ENCODE results near the gene TIPRL. TPM values are rescaled to one million over a fixed set of nuclear protein-coding genes. Genes with fewer than 3 reads are reported as not detected.

TIPRL gene
- polyA plus RNA-seq, 1 of the 3 experiments (the other 2 are of a cell fraction) = 16.4 TPM

GRCh38 chr1:168157638-168158037, 21.1 kb upstream of the TIPRL start (continued):
- TF ChIP-seq TAF1 (IDR thresholded peaks at IDR 0.05; ENCODE audit: borderline replicate concordance, low read depth, low read length) (no peak), FOSL2 (IDR thresholded peaks at IDR 0.05; ENCODE audit: borderline replicate concordance, low read depth) (no peak), NFIC (IDR thresholded peaks at IDR 0.05; ENCODE audit: borderline replicate concordance) (no peak)

- CTCF ChIA-PET = interaction anchor here (0.8 to 4.0 kb wide), 3 partner anchors 9 to 170 kb away, joined by 3 to 20 read pairs (median 4); no protein-coding TSS in a partner anchor
- Histone ChIP-seq H3K9me3 (no peaks in the 10 kb centered on the region), H3K79me2 (ENCODE audit: insufficient read depth) (no peaks in the 10 kb centered on the region), H3K27ac (ENCODE audit: low read depth in 2 of 2, low read length in 1 of 2) (no peak overlapping the region), H4K20me1 (ENCODE audit: insufficient read depth) (no peaks in the 10 kb centered on the region), H3K36me3 (replicated peaks in 1 of 2; ENCODE audit: control insufficient read depth in 1 of 2, insufficient read depth in 2 of 2, low read length in 1 of 2) (peaks cover 0 to 3% of the 10 kb centered on the region in 2 experiments), H3K4me3 (ENCODE audit: low read depth in 2 of 2, low read length in 1 of 2) (no peak overlapping the region), H3K27me3 (ENCODE audit: insufficient read depth) (no peaks in the 10 kb centered on the region), H3F3A (replicated peaks; ENCODE audit: insufficient read depth) (no peaks in the 10 kb centered on the region), H3K9me2 (no peaks in the 10 kb centered on the region), H3K4me2 (no peak overlapping the region), H3K4me1 (ENCODE audit: control insufficient read depth in 1 of 2, insufficient read depth in 2 of 2, low read depth in 1 of 2, low read length in 1 of 2) (peaks cover 0 to 5% of the 10 kb centered on the region in 2 experiments; a peak in 1 of 4 replicates), H3K9ac (no peak overlapping the region), H2AFZ (ENCODE audit: low read depth) (no peak overlapping the region)
- no peak for DNase-seq
- TF ChIP-seq JUND (IDR thresholded peaks at IDR 0.05) (no peak), NFIC (IDR thresholded peaks at IDR 0.05; ENCODE audit: borderline replicate concordance) (no peak), CHD2 (IDR thresholded peaks at IDR 0.05; ENCODE audit: low read length, partially characterized antibody) (no peak), FOXM1 (IDR thresholded peaks at IDR 0.05; ENCODE audit: low read depth) (no peak), MXI1 (IDR thresholded peaks at IDR 0.05; ENCODE audit: low read depth, low read length) (no peak), SMC3 (IDR thresholded peaks at IDR 0.05; ENCODE audit: low read depth, low read length) (no peak), IRF3 (IDR thresholded peaks at IDR 0.05; ENCODE audit: low read depth, low read length) (no peak), RAD21 (IDR thresholded peaks at IDR 0.05; ENCODE audit: low read length) (no peak), POLR2AphosphoS5 (IDR thresholded peaks at IDR 0.05; ENCODE audit: low read depth, low read length) (no peak), RFX5 (IDR thresholded peaks at IDR 0.05; ENCODE audit: low read length) (no peak), RXRA (IDR thresholded peaks at IDR 0.05; ENCODE audit: borderline replicate concordance, low read depth) (no peak), GATA2 (CRISPR knock-in tag; IDR thresholded peaks at IDR 0.05) (no peak)
- TF ChIP-seq, protein P1, sequence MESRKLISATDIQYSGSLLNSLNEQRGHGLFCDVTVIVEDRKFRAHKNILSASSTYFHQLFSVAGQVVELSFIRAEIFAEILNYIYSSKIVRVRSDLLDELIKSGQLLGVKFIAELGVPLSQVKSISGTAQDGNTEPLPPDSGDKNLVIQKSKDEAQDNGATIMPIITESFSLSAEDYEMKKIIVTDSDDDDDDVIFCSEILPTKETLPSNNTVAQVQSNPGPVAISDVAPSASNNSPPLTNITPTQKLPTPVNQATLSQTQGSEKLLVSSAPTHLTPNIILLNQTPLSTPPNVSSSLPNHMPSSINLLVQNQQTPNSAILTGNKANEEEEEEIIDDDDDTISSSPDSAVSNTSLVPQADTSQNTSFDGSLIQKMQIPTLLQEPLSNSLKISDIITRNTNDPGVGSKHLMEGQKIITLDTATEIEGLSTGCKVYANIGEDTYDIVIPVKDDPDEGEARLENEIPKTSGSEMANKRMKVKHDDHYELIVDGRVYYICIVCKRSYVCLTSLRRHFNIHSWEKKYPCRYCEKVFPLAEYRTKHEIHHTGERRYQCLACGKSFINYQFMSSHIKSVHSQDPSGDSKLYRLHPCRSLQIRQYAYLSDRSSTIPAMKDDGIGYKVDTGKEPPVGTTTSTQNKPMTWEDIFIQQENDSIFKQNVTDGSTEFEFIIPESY (IDR thresholded peaks at IDR 0.05; ENCODE audit: borderline replicate concordance, low read depth) = no peak
- TF ChIP-seq, protein P2, sequence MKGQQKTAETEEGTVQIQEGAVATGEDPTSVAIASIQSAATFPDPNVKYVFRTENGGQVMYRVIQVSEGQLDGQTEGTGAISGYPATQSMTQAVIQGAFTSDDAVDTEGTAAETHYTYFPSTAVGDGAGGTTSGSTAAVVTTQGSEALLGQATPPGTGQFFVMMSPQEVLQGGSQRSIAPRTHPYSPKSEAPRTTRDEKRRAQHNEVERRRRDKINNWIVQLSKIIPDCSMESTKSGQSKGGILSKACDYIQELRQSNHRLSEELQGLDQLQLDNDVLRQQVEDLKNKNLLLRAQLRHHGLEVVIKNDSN (IDR thresholded peaks at IDR 0.05; ENCODE audit: borderline replicate concordance, low read depth) = no peak
- TF ChIP-seq, protein P3, sequence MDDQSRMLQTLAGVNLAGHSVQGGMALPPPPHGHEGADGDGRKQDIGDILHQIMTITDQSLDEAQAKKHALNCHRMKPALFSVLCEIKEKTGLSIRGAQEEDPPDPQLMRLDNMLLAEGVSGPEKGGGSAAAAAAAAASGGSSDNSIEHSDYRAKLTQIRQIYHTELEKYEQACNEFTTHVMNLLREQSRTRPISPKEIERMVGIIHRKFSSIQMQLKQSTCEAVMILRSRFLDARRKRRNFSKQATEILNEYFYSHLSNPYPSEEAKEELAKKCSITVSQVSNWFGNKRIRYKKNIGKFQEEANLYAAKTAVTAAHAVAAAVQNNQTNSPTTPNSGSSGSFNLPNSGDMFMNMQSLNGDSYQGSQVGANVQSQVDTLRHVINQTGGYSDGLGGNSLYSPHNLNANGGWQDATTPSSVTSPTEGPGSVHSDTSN (IDR thresholded peaks at IDR 0.05) = no peak
- WGBS (ENCODE audit: low lambda C conversion rate) = 2% methylated on average over 1 of the region's 1 CpG
- POLR2A ChIA-PET = no interaction called here
These were observed 19.5 kb upstream of the TIPRL start for GRCh38 chr1:168159251-168159650.
